ENCODE measurements around the gene WDR33.
"Not testable (repeated sequence)": the region's sequence is repeated elsewhere in the genome, so short reads cannot be mapped to it uniquely, and the experiment has no call there.

Gene WDR33

GRCh38 chr2:127759931-127760330, 51.0 kb downstream of the WDR33 start:
- DNase-seq = no peak

GRCh38 chr2:127754186-127754585, 56.8 kb downstream of the WDR33 start:
- DNase-seq = no peak

GRCh38 chr2:127753374-127753773, 57.6 kb downstream of the WDR33 start:
- no peak for DNase-seq

GRCh38 chr2:127749537-127749936, 61.4 kb downstream of the WDR33 start:
- not testable (repeated sequence) for DNase-seq

GRCh38 chr2:127747621-127748020, 63.4 kb downstream of the WDR33 start:
- no peak for DNase-seq

- no peak for DNase-seq
Observed at GRCh38 chr2:127743477-127744026, 67.4 kb downstream of the WDR33 start.

- no peak for DNase-seq
Observed at GRCh38 chr2:127740665-127741288, 70.2 kb downstream of the WDR33 start.

GRCh38 chr2:127739800-127740199, 71.2 kb downstream of the WDR33 start:
- DNase-seq = no peak

GRCh38 chr2:127737892-127738291, 73.1 kb downstream of the WDR33 start:
- no peak for DNase-seq

GRCh38 chr2:127735537-127736399, 75.2 kb downstream of the WDR33 start:
- no peak for DNase-seq

GRCh38 chr2:127735044-127735443, 75.9 kb downstream of the WDR33 start:
- DNase-seq = no peak

GRCh38 chr2:127733816-127734537, 77.0 kb downstream of the WDR33 start:
- no peak for DNase-seq

GRCh38 chr2:127733113-127733815, 77.7 kb downstream of the WDR33 start:
- DNase-seq = no peak

- no peak for DNase-seq
Observed at GRCh38 chr2:127726158-127726880, 84.7 kb downstream of the WDR33 start.

- DNase-seq = no peak
Observed at GRCh38 chr2:127722807-127723206, 88.2 kb downstream of the WDR33 start.

GRCh38 chr2:127721978-127722355, 89.0 kb downstream of the WDR33 start:
- DNase-seq = no peak

GRCh38 chr2:127721311-127721977, 89.5 kb downstream of the WDR33 start:
- no peak for DNase-seq

GRCh38 chr2:127719301-127720218, 91.4 kb downstream of the WDR33 start:
- DNase-seq = no peak

GRCh38 chr2:127718271-127718670, 92.7 kb downstream of the WDR33 start:
- no peak for DNase-seq

GRCh38 chr2:127715778-127716449, 95.1 kb downstream of the WDR33 start:
- no peak for DNase-seq
